COLO668 (cell line): ENCODE data around the gene ZNF384.

Experiments used
- DNase-seq: peaks from one replicate; lab custom pipeline; 2025; ENCODE audit not compliant: unreplicated experiment; lab: John Stamatoyannopoulos, UW

The ZNF384 gene

GRCh38 chr12:6699259-6699988 is 10.2 kb upstream of the ZNF384 start:
- no peak for DNase-seq

- DNase-seq = no peak
These were observed 9.3 kb upstream of the ZNF384 start for GRCh38 chr12:6698352-6699046.

GRCh38 chr12:6697584-6698351 is 8.6 kb upstream of the ZNF384 start:
- DNase-seq = peak; percentile 31

- no peak for DNase-seq
These were observed 7.8 kb upstream of the ZNF384 start for GRCh38 chr12:6696690-6697583.

GRCh38 chr12:6695313-6696045 is 6.3 kb upstream of the ZNF384 start:
- DNase-seq = no peak

- no peak for DNase-seq
These were observed 5.5 kb upstream of the ZNF384 start for GRCh38 chr12:6694701-6695100.

GRCh38 chr12:6693832-6694355 is 4.7 kb upstream of the ZNF384 start:
- DNase-seq = no peak

- no peak for DNase-seq
These were observed 3.7 kb upstream of the ZNF384 start for GRCh38 chr12:6692888-6693287.

- no peak for DNase-seq
These were observed 2.3 kb upstream of the ZNF384 start for GRCh38 chr12:6691473-6691872.

- DNase-seq = peak; percentile 13
These were observed 604 bp downstream of the ZNF384 start for GRCh38 chr12:6688543-6688998.

- no peak for DNase-seq
These were observed 3.4 kb downstream of the ZNF384 start for GRCh38 chr12:6685814-6686213.

GRCh38 chr12:6684609-6685008 is 4.6 kb downstream of the ZNF384 start:
- DNase-seq = no peak

- DNase-seq = no peak
These were observed 12.2 kb downstream of the ZNF384 start for GRCh38 chr12:6676962-6677361.

GRCh38 chr12:6672143-6672542 is 17.0 kb downstream of the ZNF384 start:
- no peak for DNase-seq

- DNase-seq = peak; percentile 2
These were observed 21.5 kb downstream of the ZNF384 start for GRCh38 chr12:6667559-6668210.

- DNase-seq = no peak
These were observed 23.0 kb downstream of the ZNF384 start for GRCh38 chr12:6666211-6666610.

GRCh38 chr12:6664902-6665301 is 24.3 kb downstream of the ZNF384 start:
- no peak for DNase-seq

- DNase-seq = peak; percentile 92
These were observed 26.1 kb downstream of the ZNF384 start, which contains the start of gene ING4 for GRCh38 chr12:6662906-6663742. Gene ING4, minus strand, starts transcription at chr12:6663119. Its CDS starts 18 bp downstream, at chr12:6663101.

GRCh38 chr12:6662602-6662905 is 26.6 kb downstream of the ZNF384 start:
- no peak for DNase-seq
